ENCODE measurements around the gene NLRC3.

Gene NLRC3

DNA sequence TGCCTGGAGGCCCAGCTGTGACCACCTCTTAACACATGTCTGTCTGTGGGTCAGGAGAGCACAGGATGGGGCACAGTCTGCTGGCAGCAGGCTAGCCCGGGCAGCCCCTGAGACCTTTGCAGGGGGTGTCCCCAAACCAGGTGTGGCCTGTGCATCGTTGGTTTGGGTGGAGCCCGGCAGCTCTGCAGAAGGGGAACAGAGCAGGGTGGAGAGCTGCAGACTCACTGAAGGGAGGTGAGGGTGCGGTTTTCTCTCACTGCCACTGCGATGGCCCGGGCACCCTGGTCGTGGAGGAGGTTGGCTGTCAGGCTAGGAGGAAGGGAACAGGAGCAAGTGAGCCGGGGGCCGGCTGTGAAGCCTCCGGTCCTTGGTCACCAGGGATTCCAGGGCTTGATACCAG, 28.8 kb downstream of the NLRC3 start:
- no peak overlapping the region for H3K4me3 ChIP-seq (ENCODE audit: low read depth, low read length)
- no peak for TF ChIP-seq CTCF (IDR thresholded peaks at IDR 0.05; ENCODE audit: insufficient read depth, low read length, missing control alignments)
- DNase-seq (ENCODE audit: low read depth, low spot score): no peak
- POLR2A ChIA-PET: interaction anchor here (0.6 kb wide), 1 partner anchor 36 kb away, joined by 4 read pairs; no protein-coding TSS in a partner anchor
- CTCF ChIA-PET: no interaction called here

- DNase-seq (ENCODE audit: low read depth, low spot score): no peak
- POLR2A ChIA-PET: no interaction called here
- H3K4me3 ChIP-seq (ENCODE audit: low read depth, low read length): no peak overlapping the region
- CTCF ChIA-PET: no interaction called here
- no peak for TF ChIP-seq CTCF (IDR thresholded peaks at IDR 0.05; ENCODE audit: insufficient read depth, low read length, missing control alignments)
Measured at GRCh38 chr16:3546986-3547682, 30.1 kb downstream of the NLRC3 start.

DNA sequence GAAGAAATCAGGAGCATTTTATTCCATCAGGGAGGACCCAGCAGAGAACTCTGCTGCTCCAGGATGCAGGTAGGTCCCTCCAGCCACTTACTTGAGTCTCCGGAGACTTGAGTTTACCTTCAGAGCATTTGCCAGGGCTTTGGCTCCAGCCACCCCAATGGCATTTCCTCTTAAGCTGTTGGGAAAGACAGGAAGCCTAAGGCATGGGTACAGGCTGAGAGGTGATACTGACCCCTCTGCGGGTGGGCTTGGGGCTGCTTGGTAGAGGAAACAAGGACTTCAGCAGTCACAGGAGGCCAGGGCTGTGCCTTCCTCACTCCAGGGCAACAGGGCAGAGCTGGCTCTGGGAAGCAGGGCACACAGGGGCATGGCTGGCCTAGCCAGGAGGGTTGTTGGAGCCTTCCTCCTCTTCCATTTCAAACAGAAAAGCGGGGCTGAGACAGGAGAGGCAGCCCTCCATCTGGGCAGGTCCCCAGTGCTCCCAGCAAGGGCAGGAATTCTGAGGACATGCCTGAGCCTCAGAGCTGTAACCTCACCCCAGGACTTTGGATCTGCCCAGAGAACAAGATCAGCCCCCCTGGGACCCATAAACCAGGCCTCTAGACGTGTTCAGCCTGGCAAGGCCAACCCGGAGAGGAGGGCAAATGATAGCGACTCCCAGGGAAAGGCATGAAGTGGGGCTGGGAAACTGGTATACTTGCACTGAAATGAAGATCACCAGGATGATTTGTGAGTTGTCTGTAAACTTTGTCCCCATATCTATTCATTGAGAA, 34.4 kb downstream of the NLRC3 start:
- ChIA-PET POLR2A (no interaction called here), CTCF (no interaction called here)
- DNase-seq (ENCODE audit: low read depth, low spot score): no peak
- TF ChIP-seq CTCF (IDR thresholded peaks at IDR 0.05; ENCODE audit: insufficient read depth, low read length, missing control alignments): no peak
- H3K4me3 ChIP-seq (ENCODE audit: low read depth, low read length): no peak overlapping the region

- POLR2A ChIA-PET: no interaction called here
- no peak overlapping the region for H3K4me3 ChIP-seq (ENCODE audit: low read depth, low read length)
- CTCF ChIA-PET: no interaction called here
- no peak for DNase-seq (ENCODE audit: low read depth, low spot score)
- no peak for TF ChIP-seq CTCF (IDR thresholded peaks at IDR 0.05; ENCODE audit: insufficient read depth, low read length, missing control alignments)
Measured at GRCh38 chr16:3541527-3542155, 35.6 kb downstream of the NLRC3 start.

- CTCF ChIA-PET: no interaction called here
- DNase-seq (ENCODE audit: low read depth, low spot score): no peak
- TF ChIP-seq CTCF (IDR thresholded peaks at IDR 0.05; ENCODE audit: insufficient read depth, low read length, missing control alignments): no peak
- no peak overlapping the region for H3K4me3 ChIP-seq (ENCODE audit: low read depth, low read length)
- POLR2A ChIA-PET: no interaction called here
Measured at GRCh38 chr16:3538222-3538621, 39.0 kb downstream of the NLRC3 start.

- POLR2A ChIA-PET: interaction anchor here (0.7 kb wide), 1 partner anchor 313 kb away, joined by 3 read pairs; no protein-coding TSS in a partner anchor
- DNase-seq (ENCODE audit: low read depth, low spot score): no peak
- no peak for TF ChIP-seq CTCF (IDR thresholded peaks at IDR 0.05; ENCODE audit: insufficient read depth, low read length, missing control alignments)
- H3K4me3 ChIP-seq (ENCODE audit: low read depth, low read length): 0 out of 2 replicates have a peak overlapping the region, but pooled peaks have one; percentile 9
- CTCF ChIA-PET: interaction anchor here (1.6 to 3.0 kb wide), 2 partner anchors 10 to 12 kb away, joined by 5 to 20 read pairs; no protein-coding TSS in a partner anchor
Measured at GRCh38 chr16:3536851-3537250, 40.4 kb downstream of the NLRC3 start.
